Spleen (tissue), 11 donors: ENCODE measurements around the gene PARD3. TPM values are rescaled to one million over a fixed set of nuclear protein-coding genes. Genes with fewer than 3 reads are reported as not detected.

Experiments used
- DNase-seq: peaks from one replicate; pipeline ENCODE4 v3.0.0-alpha.2; 2020
- H3K27ac ChIP-seq, 8 donors: fragments of 200-600 bp; sonication (generic) in 7 of 8; 1 replicate in 4 of 8; 2 replicates in 4 of 8; pipeline versions ENCODE4 v1.5.0 to v1.8.0; 2016 to 2021; ENCODE audit warnings: inconsistent platforms in 4 of 8, mild to moderate bottlenecking in 4 of 8, moderate library complexity in 1 of 8
- H3K27me3 ChIP-seq, 7 donors: fragments of 200-600 bp; sonication (generic) in 6 of 7; replicated peaks in 1 of 7; 1 replicate in 4 of 7; 2 replicates in 3 of 7; pipeline versions ENCODE4 v1.5.0 to v1.8.0; 2016 to 2021; ENCODE audit warnings: inconsistent platforms in 3 of 7, mild to moderate bottlenecking in 1 of 7
- H3K36me3 ChIP-seq, 6 donors: fragments of 200-600 bp; sonication (generic) in 5 of 6; 1 replicate in 4 of 6; 2 replicates in 2 of 6; pipeline versions ENCODE4 v1.5.0 to v1.8.0; 2016 to 2021; ENCODE audit warnings: inconsistent platforms in 2 of 6
- H3K4me1 ChIP-seq, 6 donors: fragments of 200-600 bp; sonication (generic) in 5 of 6; 1 replicate in 3 of 6; 2 replicates in 3 of 6; pipeline versions ENCODE4 v1.5.0 to v1.8.0; 2016 to 2021; ENCODE audit warnings: inconsistent platforms in 3 of 6
- H3K4me3 ChIP-seq, 8 donors: fragments of 200-600 bp; sonication (generic) in 7 of 8; 1 replicate in 4 of 8; 2 replicates in 4 of 8; pipeline versions ENCODE4 v1.5.0 to v1.8.0; 2016 to 2021; ENCODE audit warnings: inconsistent platforms in 4 of 8, mild to moderate bottlenecking in 4 of 8, moderate library complexity in 2 of 8
- H3K9me3 ChIP-seq, 8 donors: fragments of 200-600 bp; sonication (generic) in 7 of 8; 1 replicate in 4 of 8; 2 replicates in 4 of 8; pipeline versions ENCODE4 v1.5.0 to v1.8.0; 2016 to 2021; ENCODE audit warnings: inconsistent platforms in 4 of 8
- POLR2A ChIP-seq, 3 donors: fragments of 450-650 bp; IDR thresholded peaks; one replicate each; pipeline ENCODE4 v1.5.1; 2017; ENCODE audit warnings: antibody characterized with exemption in 3 of 3, mild to moderate bottlenecking in 1 of 3
- POLR2AphosphoS5 ChIP-seq, 3 donors: sonication (generic); formaldehyde crosslinking; IDR thresholded peaks; one replicate each; pipeline ENCODE4 v1.5.1; 2017; ENCODE audit warnings: antibody characterized with exemption in 3 of 3
- WGBS, 5 donors: extraction: QIAGEN DNeasy Blood & Tissue Kit in 3 of 5; methylation state at CpG; one replicate each; pipeline versions ENCODE4 v1.1.5 to v1.1.7; 2013 to 2018; 5-methylcytosine and 5-hydroxymethylcytosine counted together
- intact Hi-C: fragments of 100-400 bp; cut with DNase I; formaldehyde crosslinking; loops from one replicate; pipeline ENCODE4 v1.15.0; 2023; ENCODE audit warnings: low total_unique reads
- polyA plus RNA-seq, 3 donors: library from polyadenylated mRNA; stranded (reverse); fragments of 200-250 nt; gene quantifications; one replicate each; pipeline ENCODE4 v1.2.1, GENCODE V29; 2013
- total RNA-seq, 7 donors: library from RNA; depleted of rRNA in 3 of 7; stranded (reverse); fragments of >200 nt in 3 of 7; fragmentation: NEBNext Ultra II Directional in 4 of 7; extraction: Animal tissue kit (Norgen Biotek cat#: 25700) in 4 of 7; gene quantifications; one replicate each; pipeline versions ENCODE4 v1.1.0 to v1.2.1, GENCODE V29; 2016 to 2021
- TF ChIP-seq, protein P1 (sequence below), 11 experiments: fragments of 200-600 bp in 7 of 11; fragments of 450-650 bp in 4 of 11; sonication (generic) in 4 of 11; IDR thresholded peaks in 8 of 11; conservative IDR thresholded peaks in 3 of 11; 1 replicate in 7 of 11; 2 replicates in 4 of 11; pipeline versions ENCODE4 v1.4.0 to v1.8.0; 2016 to 2021; ENCODE audit warnings: antibody characterized with exemption in 11 of 11, inconsistent platforms in 4 of 11, mild to moderate bottlenecking in 1 of 11
- donor health status: healthy with polysubstance abuse.
- donor health status: DM: no; HTN: no; CAD: no; lungs with moderate emphysema.
- donor health status: DM: no; HTN: no; CAD: no.
- donor health status: Bipolar disorder and iron deficiency.
- donor health status: healthy.
- donor health status: DM: no; HTN: no; CAD: no.
- donor health status: DM: yes; HTN: yes; CAD: no.

The PARD3 gene
- total and polyA plus RNA-seq, 10 donors, result 2.8 to 18.9 (median 10.8) TPM

DNA sequence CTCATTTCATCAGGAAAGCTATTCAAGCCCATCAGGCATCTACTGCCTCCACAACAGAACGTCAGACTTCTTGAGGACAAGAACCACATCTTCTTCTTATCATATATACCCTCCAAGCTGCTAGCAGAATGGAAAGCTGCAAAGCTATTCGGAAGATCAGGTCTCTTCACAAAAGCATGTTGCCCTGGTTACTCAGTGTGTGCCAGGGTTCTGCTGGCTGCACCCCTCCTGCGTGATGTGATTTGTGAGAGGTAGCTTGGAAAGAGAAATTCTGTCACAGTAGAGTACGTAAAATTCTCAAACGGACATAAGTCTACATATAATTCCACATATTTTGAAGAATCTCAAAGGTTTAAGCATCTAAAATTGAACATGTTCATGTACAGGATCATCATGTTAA, 681.7 kb downstream of the PARD3 start:
- 89 to 98% (median 95%) methylated on average over 5 of the region's 5 CpGs for WGBS, 5 donors
- intact Hi-C loops, result no loop called here
- Histone ChIP-seq H3K27ac (no peak overlapping the region), H3K9me3 (peaks cover 0 to 8% (median 0%) of the 10 kb centered on the region in 8 donors), H3K27me3 (no peaks in the 10 kb centered on the region), H3K36me3 (no peaks in the 10 kb centered on the region), H3K4me1 (no peaks in the 10 kb centered on the region), H3K4me3 (no peak overlapping the region)
- DNase-seq, result no peak
- TF ChIP-seq, protein P1, sequence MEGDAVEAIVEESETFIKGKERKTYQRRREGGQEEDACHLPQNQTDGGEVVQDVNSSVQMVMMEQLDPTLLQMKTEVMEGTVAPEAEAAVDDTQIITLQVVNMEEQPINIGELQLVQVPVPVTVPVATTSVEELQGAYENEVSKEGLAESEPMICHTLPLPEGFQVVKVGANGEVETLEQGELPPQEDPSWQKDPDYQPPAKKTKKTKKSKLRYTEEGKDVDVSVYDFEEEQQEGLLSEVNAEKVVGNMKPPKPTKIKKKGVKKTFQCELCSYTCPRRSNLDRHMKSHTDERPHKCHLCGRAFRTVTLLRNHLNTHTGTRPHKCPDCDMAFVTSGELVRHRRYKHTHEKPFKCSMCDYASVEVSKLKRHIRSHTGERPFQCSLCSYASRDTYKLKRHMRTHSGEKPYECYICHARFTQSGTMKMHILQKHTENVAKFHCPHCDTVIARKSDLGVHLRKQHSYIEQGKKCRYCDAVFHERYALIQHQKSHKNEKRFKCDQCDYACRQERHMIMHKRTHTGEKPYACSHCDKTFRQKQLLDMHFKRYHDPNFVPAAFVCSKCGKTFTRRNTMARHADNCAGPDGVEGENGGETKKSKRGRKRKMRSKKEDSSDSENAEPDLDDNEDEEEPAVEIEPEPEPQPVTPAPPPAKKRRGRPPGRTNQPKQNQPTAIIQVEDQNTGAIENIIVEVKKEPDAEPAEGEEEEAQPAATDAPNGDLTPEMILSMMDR (IDR thresholded peaks at IDR 0.05 in 8 of 11, conservative IDR thresholded peaks at IDR 0.05 in 3 of 11), result no peak
- TF ChIP-seq POLR2AphosphoS5 (IDR thresholded peaks at IDR 0.05) (no peak), POLR2A (IDR thresholded peaks at IDR 0.05) (no peak)

DNA sequence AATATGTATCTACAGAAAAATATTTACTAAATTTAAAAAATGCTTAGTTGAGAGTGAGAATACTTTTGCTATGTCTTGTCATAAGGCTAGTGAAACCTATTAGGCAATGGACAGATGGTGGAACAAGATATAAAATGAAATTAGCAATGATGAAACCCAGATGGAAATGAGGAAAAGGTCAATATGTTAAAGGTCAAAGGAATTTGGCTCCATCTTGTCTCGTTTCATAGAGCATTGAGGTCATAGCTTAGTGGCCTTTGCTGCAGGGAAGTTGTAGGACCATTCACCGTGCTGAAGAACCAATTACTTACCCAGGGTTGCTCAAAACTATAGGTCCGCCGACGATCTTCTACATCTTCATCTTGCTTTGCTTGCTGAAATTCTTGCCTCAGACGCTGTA, 683.9 kb downstream of the PARD3 start:
- H3K9me3 ChIP-seq, result peaks cover 0 to 8% (median 0%) of the 10 kb centered on the region in 8 donors
- no peak overlapping the region for H3K27ac ChIP-seq
- no peaks in the 10 kb centered on the region for H3K4me1 ChIP-seq
- no peak for TF ChIP-seq POLR2A (IDR thresholded peaks at IDR 0.05)
- intact Hi-C loops, result no loop called here
- no peak overlapping the region for H3K4me3 ChIP-seq
- H3K36me3 ChIP-seq, result no peaks in the 10 kb centered on the region
- H3K27me3 ChIP-seq, result no peaks in the 10 kb centered on the region
- DNase-seq, result no peak
- 71 to 84% (median 82%) methylated on average over 6 of the region's 6 CpGs for WGBS, 5 donors

DNA sequence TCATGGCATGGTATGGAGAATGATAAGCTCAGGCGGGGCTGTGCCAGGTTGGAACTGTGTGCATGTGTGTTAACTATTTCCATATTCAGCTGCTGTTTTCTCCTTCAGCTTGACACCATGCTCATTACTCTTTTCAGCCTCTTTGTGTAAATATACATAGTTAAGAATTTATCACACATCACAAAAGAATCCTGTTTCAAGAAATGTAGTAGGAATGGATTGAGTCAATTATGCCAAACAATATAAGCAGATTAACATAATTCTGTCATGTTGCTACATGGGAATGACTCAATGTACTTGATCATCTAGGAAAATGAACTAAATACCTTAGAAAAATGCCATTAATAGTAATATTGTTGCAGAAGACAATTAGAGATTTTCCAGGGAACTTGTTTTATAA, 687.4 kb downstream of the PARD3 start:
- no peak overlapping the region for H3K4me3 ChIP-seq
- TF ChIP-seq POLR2AphosphoS5 (IDR thresholded peaks at IDR 0.05) (no peak), POLR2A (IDR thresholded peaks at IDR 0.05) (no peak)
- TF ChIP-seq, protein P1 (IDR thresholded peaks at IDR 0.05 in 8 of 11, conservative IDR thresholded peaks at IDR 0.05 in 3 of 11), result no peak
- H3K27me3 ChIP-seq, result no peaks in the 10 kb centered on the region
- 85 to 100% (median 97%) methylated on average over 1 of the region's 1 CpG for WGBS, 5 donors
- H3K4me1 ChIP-seq, result peaks cover 0 to 1% (median 0%) of the 10 kb centered on the region in 6 donors
- H3K27ac ChIP-seq, result no peak overlapping the region
- no peaks in the 10 kb centered on the region for H3K36me3 ChIP-seq
- no peak for DNase-seq
- intact Hi-C loops, result no loop called here
- H3K9me3 ChIP-seq, result peaks cover 0 to 3% (median 0%) of the 10 kb centered on the region in 8 donors

DNA sequence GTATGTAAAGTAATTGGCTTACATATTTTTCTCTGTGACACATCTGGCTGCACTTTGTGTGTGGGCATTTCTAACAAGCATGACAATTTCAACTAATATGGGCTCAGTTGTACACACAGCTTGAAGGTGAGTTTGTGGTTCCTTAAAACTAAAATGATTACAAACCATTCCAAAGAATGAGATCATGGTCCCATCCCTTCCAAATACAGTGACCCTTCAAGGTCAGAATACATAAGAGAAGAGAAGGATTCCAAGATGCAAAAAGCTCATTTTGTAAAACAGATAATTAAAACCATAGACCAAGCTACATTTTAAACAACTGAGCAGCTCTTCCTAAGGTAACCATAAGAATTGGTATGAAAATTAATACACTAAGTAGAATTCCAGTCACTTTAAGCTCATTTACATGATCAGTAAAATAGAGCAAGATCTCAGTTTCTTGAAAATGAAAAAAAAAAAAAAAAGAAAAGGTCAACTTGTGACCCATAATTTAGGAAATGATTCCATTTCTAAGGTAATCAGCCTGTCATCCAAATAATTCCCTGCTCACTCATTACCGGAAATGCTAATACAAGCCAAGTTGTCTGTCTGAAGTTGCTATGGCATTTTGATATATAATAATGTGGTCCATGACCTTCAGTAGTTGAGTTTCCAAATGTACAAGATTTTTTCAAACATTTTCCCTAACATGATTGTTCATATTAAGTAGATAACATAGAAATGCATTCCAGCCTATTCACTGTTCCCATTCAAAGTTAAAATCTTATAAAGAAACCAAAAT, 688.5 kb downstream of the PARD3 start:
- no peak for DNase-seq
- Histone ChIP-seq H3K27ac (no peak overlapping the region), H3K9me3 (no peaks in the 10 kb centered on the region), H3K4me1 (peaks cover 0 to 4% (median 0%) of the 10 kb centered on the region in 6 donors), H3K36me3 (no peaks in the 10 kb centered on the region), H3K27me3 (no peaks in the 10 kb centered on the region), H3K4me3 (no peak overlapping the region)
- TF ChIP-seq POLR2A (IDR thresholded peaks at IDR 0.05) (no peak), POLR2AphosphoS5 (IDR thresholded peaks at IDR 0.05) (no peak)
- TF ChIP-seq, protein P1 (IDR thresholded peaks at IDR 0.05 in 8 of 11, conservative IDR thresholded peaks at IDR 0.05 in 3 of 11), result no peak
- WGBS, 5 donors, result 85 to 98% (median 96%) methylated on average over 1 of the region's 1 CpG
- intact Hi-C loops, result no loop called here
